ENCODE results near the gene SCAF1. TPM values are rescaled to one million over a fixed set of nuclear protein-coding genes. Genes with fewer than 3 reads are reported as not detected.

SCAF1 gene
- total RNA-seq, result 10 to 100 TPM; 17.5 to 38.4 (median 25.8) TPM

GRCh38 chr19:49641688-49642491 lies at the start of gene SCAF1:
Gene SCAF1 (plus strand): TSS chr19:49642209. CDS start chr19:49645027, 2,818 bp downstream.
- 0% methylated on average over 20 to 40 of the region's 87 CpGs for WGBS, 2 donors
- intact Hi-C loops (cut with DNase I), result no loop called here
- H3K4me1 ChIP-seq, result peaks cover 25 to 51% of the 10 kb centered on the region in 2 donors
- H3K4me3 ChIP-seq (replicated peaks in 1 of 3), result peak within 1 kb of the TSS; percentile 47 to 90 (median 75)
- no peaks in the 10 kb centered on the region for H3K9me3 ChIP-seq
- H3K27ac ChIP-seq, result peak within 1 kb of the TSS; percentile 95 to 98 (median 96)
- H3K36me3 ChIP-seq, result peaks cover 6% of the 10 kb centered on the region in 2 donors
- DNase-seq, result peak; percentile 99 to 100
- H3K27me3 ChIP-seq, result no peaks in the 10 kb centered on the region
- peak; percentile 83 to 86 for TF ChIP-seq POLR2A (IDR thresholded peaks at IDR 0.05)
- TF ChIP-seq, protein P1, sequence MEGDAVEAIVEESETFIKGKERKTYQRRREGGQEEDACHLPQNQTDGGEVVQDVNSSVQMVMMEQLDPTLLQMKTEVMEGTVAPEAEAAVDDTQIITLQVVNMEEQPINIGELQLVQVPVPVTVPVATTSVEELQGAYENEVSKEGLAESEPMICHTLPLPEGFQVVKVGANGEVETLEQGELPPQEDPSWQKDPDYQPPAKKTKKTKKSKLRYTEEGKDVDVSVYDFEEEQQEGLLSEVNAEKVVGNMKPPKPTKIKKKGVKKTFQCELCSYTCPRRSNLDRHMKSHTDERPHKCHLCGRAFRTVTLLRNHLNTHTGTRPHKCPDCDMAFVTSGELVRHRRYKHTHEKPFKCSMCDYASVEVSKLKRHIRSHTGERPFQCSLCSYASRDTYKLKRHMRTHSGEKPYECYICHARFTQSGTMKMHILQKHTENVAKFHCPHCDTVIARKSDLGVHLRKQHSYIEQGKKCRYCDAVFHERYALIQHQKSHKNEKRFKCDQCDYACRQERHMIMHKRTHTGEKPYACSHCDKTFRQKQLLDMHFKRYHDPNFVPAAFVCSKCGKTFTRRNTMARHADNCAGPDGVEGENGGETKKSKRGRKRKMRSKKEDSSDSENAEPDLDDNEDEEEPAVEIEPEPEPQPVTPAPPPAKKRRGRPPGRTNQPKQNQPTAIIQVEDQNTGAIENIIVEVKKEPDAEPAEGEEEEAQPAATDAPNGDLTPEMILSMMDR (IDR thresholded peaks at IDR 0.05), result no peak

- Histone ChIP-seq H3K9me3 (no peaks in the 10 kb centered on the region), H3K4me1 (peaks cover 12 to 14% of the 10 kb centered on the region in 2 donors), H3K27me3 (no peaks in the 10 kb centered on the region), H3K4me3 (replicated peaks in 1 of 3) (peak overlapping the region; percentile 74 to 86 (median 75)), H3K27ac (peak overlapping the region in 2 of 3 donors; percentile 29 to 94), H3K36me3 (peaks cover 21 to 34% of the 10 kb centered on the region in 2 donors)
- no peak for DNase-seq
- WGBS, 2 donors, result 7 to 11% methylated on average over 25 to 28 of the region's 28 CpGs
- no peak for TF ChIP-seq POLR2A (IDR thresholded peaks at IDR 0.05)
- TF ChIP-seq, protein P1 (IDR thresholded peaks at IDR 0.05), result no peak
- intact Hi-C loops (cut with DNase I), result no loop called here
Observed at GRCh38 chr19:49592486-49593232, 49.4 kb upstream of the SCAF1 start.

DNA sequence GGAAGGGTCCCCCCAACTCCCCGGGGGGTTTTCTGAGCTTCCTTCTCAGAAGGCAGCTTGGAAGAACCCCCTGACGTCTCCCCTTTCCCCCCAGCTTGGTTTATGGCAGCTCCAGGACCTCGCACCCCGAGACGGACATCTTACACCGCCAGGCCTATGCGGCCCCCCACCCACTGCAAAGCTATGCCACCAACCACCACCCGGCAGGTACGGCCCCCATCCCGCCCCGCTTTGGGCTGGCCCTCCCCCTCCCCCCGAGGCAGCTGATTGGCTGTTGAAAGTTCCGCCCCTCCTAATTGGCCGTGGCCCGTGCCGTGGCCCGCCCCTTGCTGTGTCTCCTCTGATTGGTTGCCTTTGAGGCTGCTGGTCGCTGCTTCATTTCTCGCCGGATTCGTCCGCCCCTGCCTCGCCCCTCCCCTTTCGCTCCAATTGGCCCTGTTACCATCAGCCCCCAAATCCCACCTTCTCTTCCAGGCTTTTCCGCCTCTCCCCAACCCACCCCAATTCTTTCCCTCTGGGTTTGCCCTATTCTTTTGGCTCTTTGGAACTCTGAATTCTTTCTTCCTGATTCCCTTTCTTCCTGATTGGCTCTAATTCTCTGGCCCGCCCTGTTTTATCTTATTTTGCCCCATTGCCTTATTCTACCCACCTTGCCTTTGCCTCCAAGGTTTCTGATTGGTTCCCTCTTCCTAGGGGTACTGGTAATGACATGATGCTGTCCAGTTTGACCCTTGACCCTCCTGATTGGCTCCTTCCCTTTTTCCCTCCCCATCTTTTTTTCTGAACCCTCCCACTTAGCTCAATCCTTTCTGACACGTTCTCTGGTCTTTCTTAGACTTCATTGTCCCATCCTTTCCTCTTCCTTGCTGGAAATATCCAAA lies 48.5 kb upstream of the SCAF1 start:
- no peak for TF ChIP-seq POLR2A (IDR thresholded peaks at IDR 0.05)
- TF ChIP-seq, protein P1 (IDR thresholded peaks at IDR 0.05), result no peak
- peak overlapping the region; percentile 29 to 94 (median 61) for H3K27ac ChIP-seq
- H3K36me3 ChIP-seq, result peaks cover 23 to 37% of the 10 kb centered on the region in 2 donors
- 14 to 15% methylated on average over 21 to 27 of the region's 27 CpGs for WGBS, 2 donors
- H3K4me3 ChIP-seq (replicated peaks in 1 of 3), result peak overlapping the region in 1 of 3 donors; percentile 75
- peak; percentile 94 for DNase-seq
- intact Hi-C loops (cut with DNase I), result no loop called here
- peaks cover 12 to 14% of the 10 kb centered on the region in 2 donors for H3K4me1 ChIP-seq
- no peaks in the 10 kb centered on the region for H3K27me3 ChIP-seq
- no peaks in the 10 kb centered on the region for H3K9me3 ChIP-seq

DNA sequence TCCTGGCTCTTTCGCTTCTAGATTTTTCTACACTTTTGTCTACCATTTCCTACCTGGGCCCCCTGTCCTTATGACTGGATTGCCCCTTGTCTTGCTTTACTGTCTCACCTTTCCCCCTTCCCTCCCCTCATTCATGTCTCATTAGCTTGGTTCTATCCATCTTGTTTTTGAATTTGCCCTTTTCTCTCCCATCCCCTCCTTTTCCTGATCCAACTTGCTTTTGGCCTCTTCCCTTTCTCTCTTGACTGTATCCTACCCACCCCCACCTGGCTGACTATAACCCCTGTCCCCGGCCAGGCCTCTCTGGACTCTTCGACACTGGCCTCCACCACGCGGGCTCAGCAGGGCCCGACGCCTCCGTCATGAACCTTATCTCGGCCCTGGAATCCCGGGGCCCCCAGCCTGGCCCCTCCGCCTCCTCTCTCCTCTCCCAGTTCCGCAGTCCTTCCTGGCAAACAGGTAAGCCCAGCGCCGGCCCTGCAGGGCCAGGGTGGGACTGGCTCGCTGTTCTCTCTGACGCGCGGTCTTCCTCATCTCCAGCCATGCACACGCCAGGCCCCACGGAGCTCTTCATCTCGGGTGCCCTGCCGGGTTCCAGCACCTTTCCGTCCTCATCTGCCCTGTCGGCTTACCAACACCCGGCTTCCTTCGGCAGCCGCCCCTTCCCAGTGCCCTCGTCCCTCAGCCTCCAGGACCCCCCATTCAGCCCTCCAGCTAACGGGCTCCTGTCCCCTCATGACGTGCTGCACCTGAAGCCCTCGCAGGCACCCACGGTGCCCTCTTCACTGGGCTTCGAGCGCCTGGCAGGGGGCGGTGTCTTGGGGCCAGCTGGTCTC lies 47.6 kb upstream of the SCAF1 start:
- Histone ChIP-seq H3K36me3 (peaks cover 27 to 46% of the 10 kb centered on the region in 2 donors), H3K4me3 (replicated peaks in 1 of 3) (no peak overlapping the region), H3K27me3 (no peaks in the 10 kb centered on the region), H3K9me3 (no peaks in the 10 kb centered on the region), H3K27ac (peak overlapping the region in 1 of 3 donors; percentile 94), H3K4me1 (peaks cover 12 to 14% of the 10 kb centered on the region in 2 donors)
- DNase-seq, result no peak
- TF ChIP-seq POLR2A (IDR thresholded peaks at IDR 0.05), result no peak
- TF ChIP-seq, protein P1 (IDR thresholded peaks at IDR 0.05), result no peak
- 94 to 95% methylated on average over 35 of the region's 35 CpGs for WGBS, 2 donors
- intact Hi-C loops (cut with DNase I), result no loop called here
